Measurements from ENCODE around the gene CNTFR. TPM values are rescaled to one million over a fixed set of nuclear protein-coding genes. Genes with fewer than 3 reads are reported as not detected.

The CNTFR gene
- total and polyA plus RNA-seq, 2 donors (not counting 1 experiment from before 2014, with no cell fraction given) = not detected

GRCh38 chr9:34592895-34593601 is 3.5 kb upstream of the CNTFR start:
- H3K27ac Mint-ChIP-seq = no peak overlapping the region
- peaks cover 0 to 73% (median 45%) of the 10 kb centered on the region in 4 experiments for H3K27me3 ChIP-seq (replicated peaks in 1 of 4; ENCODE audit: control extremely low read depth in 1 of 4, control insufficient read depth in 3 of 4, insufficient read depth in 4 of 4, low read length in 3 of 4)

More at GRCh38 chr9:34592895-34593601, 3.5 kb upstream of the CNTFR start:
- TF ChIP-seq EZH2 (IDR thresholded peaks at IDR 0.05; ENCODE audit: borderline replicate concordance, insufficient read depth, low read depth, low read length, poor library complexity, severe bottlenecking) = no peak
- TF ChIP-seq CTCF (IDR thresholded peaks at IDR 0.05) = no peak
- Histone ChIP-seq H2AFZ (ENCODE audit: insufficient read depth, low read depth, low read length, poor library complexity, severe bottlenecking) (no peak overlapping the region), H3K9ac (ENCODE audit: low read length) (no peak overlapping the region), H3K79me2 (ENCODE audit: control insufficient read depth, insufficient read depth, low read length) (no peaks in the 10 kb centered on the region), H3K9me3 (ENCODE audit: control extremely low read depth in 1 of 3, control insufficient read depth in 2 of 3, insufficient read depth in 1 of 3, low read length in 2 of 3) (peaks cover 0 to 26% (median 0%) of the 10 kb centered on the region in 3 donors), H3K27ac (ENCODE audit: low read length in 2 of 2) (no peak overlapping the region), H3K4me3 (ENCODE audit: control extremely low read depth in 1 of 5, extremely low read depth in 1 of 5, insufficient read depth in 1 of 5, low read depth in 2 of 5, low read length in 4 of 5) (no peak overlapping the region), H4K20me1 (ENCODE audit: control insufficient read depth, insufficient read depth, low read length, poor library complexity, severe bottlenecking) (no peaks in the 10 kb centered on the region), H3K36me3 (replicated peaks in 1 of 2; ENCODE audit: control extremely low read depth in 1 of 2, control insufficient read depth in 1 of 2, extremely low read depth in 1 of 2, insufficient read depth in 2 of 2, low read length in 1 of 2) (no peaks in the 10 kb centered on the region), H3K4me1 (ENCODE audit: control insufficient read depth in 2 of 2, insufficient read depth in 2 of 2, low read length in 2 of 2) (peaks cover 40 to 49% of the 10 kb centered on the region in 2 donors), H3K4me2 (replicated peaks; ENCODE audit: low read depth, low read length, poor library complexity, severe bottlenecking) (peak overlapping the region; percentile 99)
- H3K4me1 Mint-ChIP-seq = peaks cover 37% of the 10 kb centered on the region
- CTCF ChIA-PET = interaction anchor here (0.6 to 2.7 kb wide), 11 partner anchors 7 to 189 kb away, joined by 3 to 30 read pairs (median 4); no protein-coding TSS in a partner anchor
- POLR2A ChIA-PET = no interaction called here
- peak overlapping the region; percentile 81 for H3K4me3 Mint-ChIP-seq
- H3K27me3 Mint-ChIP-seq = peaks cover 73% of the 10 kb centered on the region
- no peaks in the 10 kb centered on the region for H3K9me3 Mint-ChIP-seq (ENCODE audit: insufficient read depth)
- intact Hi-C loops (cut with micrococcal nuclease) = loop anchor here (5.0 to 10.0 kb wide), 2 partner anchors 261 to 968 kb away; no protein-coding TSS in a partner anchor
- no peak for ATAC-seq (ENCODE audit: low read depth)
- 9% methylated on average over 25 of the region's 26 CpGs for WGBS (ENCODE audit: insufficient coverage)
- peak; percentile 32 for DNase-seq

All from B cell (primary cell).